ENCODE data around the gene MCMBP.

MCMBP gene

GRCh38 chr10:119829429-119829828 lies 43.2 kb downstream of the MCMBP start:
- no peak for DNase-seq (ENCODE audit: low spot score)
- Histone ChIP-seq H3K27ac (no peak overlapping the region), H3K4me3 (no peak overlapping the region)
- no peak for TF ChIP-seq CTCF (IDR thresholded peaks at IDR 0.05)

- Histone ChIP-seq H3K4me3 (no peak overlapping the region), H3K27ac (no peak overlapping the region)
- TF ChIP-seq CTCF (IDR thresholded peaks at IDR 0.05) = no peak
- DNase-seq (ENCODE audit: low spot score) = no peak
Observed at GRCh38 chr10:119827430-119827829, 45.2 kb downstream of the MCMBP start.

- Histone ChIP-seq H3K27ac (no peak overlapping the region), H3K4me3 (no peak overlapping the region)
- TF ChIP-seq CTCF (IDR thresholded peaks at IDR 0.05) = no peak
- no peak for DNase-seq (ENCODE audit: low spot score)
Observed at GRCh38 chr10:119826771-119827170, 45.9 kb downstream of the MCMBP start.

GRCh38 chr10:119824299-119824698 lies 48.3 kb downstream of the MCMBP start:
- Histone ChIP-seq H3K4me3 (no peak overlapping the region), H3K27ac (no peak overlapping the region)
- no peak for DNase-seq (ENCODE audit: low spot score)
- no peak for TF ChIP-seq CTCF (IDR thresholded peaks at IDR 0.05)

- no peak for TF ChIP-seq CTCF (IDR thresholded peaks at IDR 0.05)
Observed at GRCh38 chr10:119821182-119821581, 51.5 kb downstream of the MCMBP start.

GRCh38 chr10:119818889-119819270 lies 53.8 kb downstream of the MCMBP start:
- TF ChIP-seq CTCF (IDR thresholded peaks at IDR 0.05) = no peak
- DNase-seq (ENCODE audit: low spot score) = no peak
- peak overlapping the region in 1 of 2 donors; percentile 47 for H3K27ac ChIP-seq
- H3K4me3 ChIP-seq = peak overlapping the region; percentile 66

More at GRCh38 chr10:119821182-119821581, 51.5 kb downstream of the MCMBP start:
- DNase-seq (ENCODE audit: low spot score) = no peak
- H3K4me3 ChIP-seq = no peak overlapping the region
- H3K27ac ChIP-seq = no peak overlapping the region

GRCh38 chr10:119817991-119818888 lies 54.4 kb downstream of the MCMBP start:
- no peak for TF ChIP-seq CTCF (IDR thresholded peaks at IDR 0.05)
- peak overlapping the region; percentile 66 for H3K4me3 ChIP-seq
- peak overlapping the region in 1 of 2 donors; percentile 47 for H3K27ac ChIP-seq
- peak; percentile 76 for DNase-seq (ENCODE audit: low spot score)
